Camera-type eye (tissue), 1 donor: ENCODE measurements around the gene LTBR. TPM values are rescaled to one million over a fixed set of nuclear protein-coding genes. Genes with fewer than 3 reads are reported as not detected.

Experiments
- total RNA-seq: library from RNA; depleted of rRNA; stranded (reverse); fragments of >200 nt; gene quantifications from one replicate; pipeline ENCODE4 v1.2.3, GENCODE V29; 2014

The LTBR gene
- total RNA-seq: 21.1 TPM

GRCh38 chr12:6383572-6384498 lies at the start of gene LTBR:
Gene LTBR, plus strand, starts transcription at chr12:6384162. Its CDS starts 197 bp downstream, at chr12:6384359.

GRCh38 chr12:6341417-6342139 lies 42.4 kb upstream of the LTBR start, which contains the start of gene TNFRSF1A:
Gene TNFRSF1A, minus strand, starts transcription at chr12:6342076. Its CDS starts 262 bp downstream, at chr12:6341814.

GRCh38 chr12:6375269-6376078 lies 8.5 kb upstream of the LTBR start, which contains the start of gene SCNN1A:
Gene SCNN1A, minus strand, starts transcription at chr12:6375563. Its CDS starts 780 bp downstream, at chr12:6374783.

Other genes starting within 250 kb of the LTBR start
- gene CD9, start 183.8 kb upstream of the LTBR start, total RNA-seq: 89.8 TPM
- gene PLEKHG6, start 73.5 kb upstream of the LTBR start, total RNA-seq: 2.0 TPM
- gene TNFRSF1A, start 42.1 kb upstream of the LTBR start, total RNA-seq: 68.6 TPM
- 4.9 TPM for gene SCNN1A, start 8.6 kb upstream of the LTBR start, total RNA-seq
- not detected for gene CD27, start 60.8 kb downstream of the LTBR start, total RNA-seq
- gene TAPBPL, start 67.9 kb downstream of the LTBR start, total RNA-seq: 15.7 TPM
- gene VAMP1, start 86.5 kb downstream of the LTBR start, total RNA-seq: 11.9 TPM
- 35.3 TPM for gene MRPL51, start 109.1 kb downstream of the LTBR start, total RNA-seq
- 43.5 TPM for gene NCAPD2, start 109.9 kb downstream of the LTBR start, total RNA-seq
- 2,517 TPM for gene GAPDH, start 150.4 kb downstream of the LTBR start, total RNA-seq
- 17.6 TPM for gene IFFO1, start 171.9 kb downstream of the LTBR start, total RNA-seq
- 20.6 TPM for gene NOP2, start 184.1 kb downstream of the LTBR start, total RNA-seq
- 275 TPM for gene CHD4, start 223.2 kb downstream of the LTBR start, total RNA-seq